NOMO-1 treated with DMSO at 0.1 percent for 48 hours (cell line): Measurements from ENCODE around the gene RIMBP2.

ENCODE experiments used
- DNase-seq: peaks from one replicate; lab custom pipeline; 2025; ENCODE audit not compliant: unreplicated experiment; lab: John Stamatoyannopoulos, UW

RIMBP2 gene

DNA sequence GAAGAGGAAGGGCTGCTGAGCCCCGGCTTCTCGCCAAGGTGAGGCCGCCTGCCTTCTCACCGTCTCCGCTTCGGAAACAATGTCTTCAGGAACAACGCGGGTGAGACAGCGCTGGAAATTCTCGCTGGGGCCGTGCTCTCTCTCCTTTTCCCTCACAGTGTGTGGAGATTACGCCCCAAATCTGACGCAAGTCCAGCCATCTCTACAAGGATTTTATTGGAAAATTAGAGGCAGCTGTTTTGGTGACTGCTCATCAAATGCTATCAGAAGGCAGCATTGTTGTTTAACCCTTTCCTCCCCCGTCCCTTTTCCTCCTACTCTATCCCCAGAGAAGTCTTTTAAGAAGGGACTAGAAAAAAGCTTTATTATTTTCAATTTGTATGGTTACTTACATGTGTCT lies 324.9 kb downstream of the RIMBP2 start:
- DNase-seq: no peak

DNA sequence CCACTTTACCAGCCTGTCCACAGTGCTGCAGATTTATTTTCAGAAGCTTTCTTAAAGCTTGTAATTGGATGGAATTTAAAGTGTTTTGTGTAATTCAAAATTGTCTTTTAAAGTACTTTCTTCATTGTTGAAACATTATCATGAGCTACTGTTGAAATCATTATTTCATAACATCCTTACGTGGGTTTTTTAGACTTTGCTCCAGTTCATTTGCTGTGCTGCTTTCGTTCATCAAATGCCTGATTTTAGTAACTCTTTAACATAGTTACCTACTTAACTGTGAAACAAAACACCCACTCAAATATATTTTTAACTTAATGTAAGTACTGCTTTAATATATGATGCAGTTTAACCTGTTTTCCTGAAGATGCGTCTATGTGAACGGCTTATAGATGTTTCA lies 330.9 kb downstream of the RIMBP2 start:
- DNase-seq: no peak

DNA sequence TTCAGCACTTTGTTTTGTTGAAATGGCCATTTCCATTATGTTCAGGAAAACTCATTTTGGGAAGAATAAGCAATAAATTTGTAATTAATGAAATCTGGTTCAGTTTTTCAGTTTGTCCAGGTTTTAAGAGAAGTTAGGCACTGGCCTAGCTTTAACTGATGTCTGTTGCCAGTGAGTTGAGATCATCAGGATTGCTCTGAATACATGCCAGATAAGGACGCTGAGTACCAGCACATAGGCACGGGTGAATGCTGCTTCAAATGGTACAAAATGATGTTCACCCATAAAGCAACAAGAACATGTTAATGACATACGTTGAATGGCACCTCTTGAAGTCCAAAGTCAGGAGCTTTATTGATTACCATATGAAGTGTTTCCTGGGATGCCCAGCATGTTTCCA lies 331.9 kb downstream of the RIMBP2 start:
- no peak for DNase-seq

DNA sequence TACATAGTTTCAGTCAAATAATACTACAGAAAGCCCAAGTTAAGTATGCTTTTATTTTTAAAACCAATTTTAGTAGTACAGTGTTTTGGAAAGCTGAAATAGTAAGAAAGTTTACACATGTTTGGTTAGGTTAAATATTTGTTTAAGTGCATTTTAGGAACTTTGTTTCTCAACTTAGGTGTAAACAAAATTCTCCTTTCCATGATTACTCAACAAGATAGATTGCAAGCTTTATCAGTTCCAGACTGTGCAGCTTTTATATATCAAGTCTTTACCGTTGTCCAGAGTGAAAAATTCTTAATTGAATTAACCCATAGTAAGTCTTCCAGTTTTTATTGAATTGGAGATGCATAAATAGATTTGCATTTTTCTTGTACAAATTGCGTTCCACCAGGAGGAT lies 333.3 kb downstream of the RIMBP2 start:
- DNase-seq: no peak

DNA sequence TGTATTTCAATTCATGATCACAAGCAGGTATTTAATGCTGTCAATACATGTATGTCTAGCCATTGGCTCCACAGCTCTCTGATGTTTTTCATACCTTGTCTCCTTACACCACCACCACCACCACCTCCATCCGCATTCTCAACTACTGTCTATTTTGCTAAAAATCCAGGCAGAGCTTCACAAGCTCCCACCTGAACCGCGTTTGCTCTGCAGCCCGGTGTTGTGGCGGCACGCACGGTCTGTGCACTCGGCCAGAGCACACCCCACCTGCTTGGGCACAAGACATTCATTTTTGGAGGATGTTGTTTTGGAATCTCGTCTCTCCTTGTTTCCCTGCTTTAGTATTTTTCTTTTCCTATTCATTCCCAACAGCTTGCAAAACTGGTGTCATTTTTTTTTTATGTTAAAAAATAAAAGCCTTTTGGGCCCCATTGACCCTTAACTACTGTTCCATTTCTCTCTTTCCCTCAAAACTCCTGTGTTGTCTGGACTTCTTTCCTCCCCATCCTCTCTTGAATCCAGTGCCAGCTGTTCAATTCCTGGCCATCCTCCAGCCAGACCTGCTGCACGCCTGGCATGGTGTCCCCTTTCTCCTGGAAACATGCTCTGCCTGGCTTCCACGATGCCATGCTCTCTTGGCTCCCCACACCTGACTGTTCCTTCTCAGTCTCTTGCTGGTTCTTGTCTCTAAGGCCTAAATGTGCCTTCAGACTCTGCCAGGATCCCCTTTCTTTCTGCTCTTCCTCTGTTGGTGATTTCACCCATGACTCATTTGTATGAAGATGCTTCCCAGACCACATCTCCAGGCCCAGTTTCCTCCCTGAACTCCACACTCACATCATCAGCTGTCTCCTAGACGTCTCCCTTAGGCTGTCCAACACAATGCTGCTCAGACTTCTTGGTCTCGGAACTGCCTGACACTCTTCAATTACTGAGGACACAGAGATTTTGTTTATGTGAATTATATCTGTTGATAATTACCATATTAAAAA lies 340.5 kb downstream of the RIMBP2 start:
- DNase-seq: no peak

DNA sequence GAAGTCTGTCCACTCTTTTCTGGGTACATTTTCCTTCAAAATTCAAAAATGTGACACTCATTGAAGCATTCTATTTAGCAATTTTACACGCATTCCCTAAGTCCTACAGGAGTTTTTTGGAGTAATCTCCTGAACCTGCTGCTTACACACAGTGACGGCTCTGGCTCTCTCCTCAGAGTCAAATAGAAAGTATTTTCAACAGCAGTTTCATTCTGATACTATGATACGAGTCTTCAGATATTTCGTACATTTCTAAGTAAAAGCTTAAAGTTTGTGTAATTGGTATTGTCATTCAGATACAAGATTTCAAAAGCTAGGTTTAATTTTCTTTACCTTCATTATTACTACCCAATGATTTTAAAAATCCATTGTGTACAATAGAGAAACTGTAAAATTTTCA lies 342.0 kb downstream of the RIMBP2 start:
- no peak for DNase-seq

DNA sequence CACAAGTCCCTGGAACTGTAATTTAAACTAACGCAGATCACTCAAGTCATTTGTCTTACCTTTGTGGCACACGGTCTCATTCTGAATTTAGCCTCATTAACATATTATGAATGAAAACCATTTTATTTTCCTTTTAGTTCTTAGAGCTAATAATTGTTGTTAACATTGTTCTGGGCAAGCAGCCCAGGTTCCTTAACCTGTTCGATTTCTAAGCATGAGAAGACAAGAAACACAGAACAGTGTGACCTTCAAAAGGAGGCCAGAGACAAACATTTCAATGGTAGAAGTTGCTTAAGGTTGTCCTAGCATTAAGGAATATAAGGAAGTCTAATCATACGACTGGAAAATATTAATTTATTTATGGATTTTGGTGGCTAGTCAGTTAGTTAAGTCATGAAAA lies 343.2 kb downstream of the RIMBP2 start:
- DNase-seq: no peak

DNA sequence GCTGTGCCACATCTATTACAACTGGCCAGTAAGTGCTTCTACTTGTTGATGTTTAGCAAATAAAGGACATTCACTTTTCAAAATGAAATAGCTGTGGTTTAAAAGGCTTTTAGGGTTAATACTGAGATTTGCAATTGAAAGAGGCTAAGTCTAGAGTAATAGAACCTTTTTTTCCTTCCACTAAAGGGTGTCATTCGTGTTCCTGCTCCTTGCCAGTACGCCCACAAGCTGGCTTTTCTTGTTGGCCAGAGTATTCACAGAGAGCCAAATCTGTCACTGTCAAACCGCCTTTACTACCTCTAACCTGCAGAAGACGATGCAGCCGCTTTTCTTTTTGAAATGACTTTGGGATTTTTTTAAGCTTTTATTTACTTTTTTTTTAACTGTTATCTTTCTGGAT lies 344.8 kb downstream of the RIMBP2 start:
- no peak for DNase-seq

DNA sequence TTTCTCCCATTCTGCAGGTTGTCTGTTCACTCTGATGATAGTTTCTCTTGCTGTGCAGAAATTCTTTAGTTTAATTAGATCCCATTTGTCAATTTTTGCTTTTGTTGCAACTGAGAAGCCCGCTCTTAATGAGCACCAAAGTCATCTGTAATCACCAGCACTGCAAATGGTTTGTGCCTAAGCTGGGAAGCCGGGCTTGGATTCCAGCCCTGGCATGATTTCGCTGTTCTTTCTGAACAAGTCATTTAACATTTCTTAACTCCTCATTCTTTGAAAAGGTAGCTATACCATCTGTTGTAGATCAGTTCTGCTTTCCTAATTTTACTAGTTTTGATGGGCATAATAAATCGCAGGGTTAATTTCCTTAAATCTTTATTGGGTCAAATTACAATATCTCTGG lies 346.3 kb downstream of the RIMBP2 start:
- DNase-seq: no peak

DNA sequence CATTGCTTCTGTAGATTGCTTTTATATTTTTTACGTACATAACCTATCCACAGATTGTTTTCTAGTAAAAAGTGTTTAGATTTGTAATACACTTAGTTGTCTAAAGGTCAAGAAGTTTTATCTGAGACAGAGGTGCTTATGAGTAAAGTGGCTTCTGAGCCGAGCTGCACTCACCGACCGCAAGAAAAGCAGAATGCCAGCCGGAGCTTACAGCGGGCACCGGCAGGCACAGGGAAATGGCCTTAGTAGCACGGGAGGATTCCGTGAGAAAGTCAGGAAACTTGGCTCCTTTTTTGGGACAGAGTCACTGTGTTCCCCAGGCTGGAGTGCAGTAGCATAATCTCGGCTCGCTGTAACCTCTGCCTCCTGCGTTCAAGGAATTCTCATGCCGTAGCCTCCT lies 348.6 kb downstream of the RIMBP2 start:
- no peak for DNase-seq

DNA sequence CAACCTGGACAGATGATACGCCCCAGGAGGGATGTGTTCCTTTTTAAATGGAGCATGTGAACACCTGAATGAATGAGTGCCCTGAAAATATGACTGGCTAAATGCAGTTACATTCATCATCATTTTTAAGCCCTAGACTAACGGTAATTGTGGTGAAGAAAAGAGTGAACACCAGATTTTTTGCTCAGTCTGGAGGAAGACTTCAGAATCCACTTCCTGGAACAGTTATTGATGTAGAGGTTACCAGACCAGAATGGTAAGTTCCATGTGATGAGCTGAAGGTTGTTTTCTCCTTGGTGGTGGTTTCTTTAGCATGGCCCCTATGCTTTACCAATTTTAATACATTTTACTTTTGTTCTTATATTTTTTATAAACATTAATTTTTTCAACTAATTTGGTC lies 349.1 kb downstream of the RIMBP2 start:
- no peak for DNase-seq

DNA sequence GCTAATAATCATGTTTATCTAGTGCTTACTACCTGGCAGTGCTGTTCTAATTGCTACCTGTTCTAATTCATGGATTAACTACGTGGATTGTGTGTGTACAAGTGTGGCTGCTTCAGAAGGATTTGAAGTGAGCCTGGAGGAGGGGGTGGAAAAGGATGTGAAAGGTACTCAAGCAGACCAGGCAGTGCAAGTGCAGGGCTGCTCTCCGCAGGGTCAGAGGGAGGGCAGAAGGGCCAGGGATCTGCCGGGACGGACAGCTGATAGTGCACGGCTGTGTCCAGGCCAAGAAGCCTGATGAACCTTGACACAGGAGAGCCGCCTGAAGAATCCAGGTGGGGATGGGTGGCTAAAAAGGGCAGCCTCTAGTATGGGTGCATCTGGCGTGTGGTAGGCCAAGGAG lies 349.9 kb downstream of the RIMBP2 start:
- no peak for DNase-seq

DNA sequence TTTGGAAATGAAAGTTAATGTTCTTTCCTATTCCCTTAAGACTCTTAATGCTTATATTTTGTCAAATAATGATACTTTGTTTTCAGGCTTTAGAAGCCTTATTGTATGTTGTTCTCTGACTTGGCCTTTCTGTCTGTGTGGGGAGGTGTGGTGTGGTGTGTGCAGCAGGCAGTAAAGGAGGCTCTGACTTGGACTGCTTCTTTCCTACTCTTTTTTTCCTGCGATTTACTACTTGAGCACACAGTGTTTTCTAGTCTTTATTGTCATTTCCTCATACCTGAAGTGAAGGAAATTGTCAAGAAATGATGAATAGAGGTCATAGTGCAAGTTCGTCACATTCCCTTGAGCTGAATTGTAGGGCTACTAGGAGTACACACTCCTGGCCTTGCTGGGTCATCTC lies 351.5 kb downstream of the RIMBP2 start:
- no peak for DNase-seq

DNA sequence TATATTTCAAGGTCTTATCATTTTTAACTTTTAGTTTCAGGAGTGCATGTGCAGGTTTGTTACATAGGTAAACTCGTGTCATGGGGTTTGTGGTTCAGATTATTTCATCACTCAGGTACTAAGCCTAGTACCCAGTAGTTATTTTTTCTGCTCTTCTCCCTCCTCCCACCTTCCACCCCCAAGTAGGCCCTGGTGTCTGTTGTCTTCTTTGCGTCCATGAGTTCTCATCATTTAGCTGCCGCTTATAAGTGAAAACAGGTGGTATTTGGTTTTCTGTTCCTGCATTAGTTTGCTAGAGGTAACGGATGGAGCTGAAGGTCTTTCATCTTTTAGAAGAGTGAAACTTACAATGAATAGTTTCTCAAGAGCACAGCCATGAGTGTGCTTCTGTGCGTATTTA lies 354.0 kb downstream of the RIMBP2 start:
- no peak for DNase-seq

DNA sequence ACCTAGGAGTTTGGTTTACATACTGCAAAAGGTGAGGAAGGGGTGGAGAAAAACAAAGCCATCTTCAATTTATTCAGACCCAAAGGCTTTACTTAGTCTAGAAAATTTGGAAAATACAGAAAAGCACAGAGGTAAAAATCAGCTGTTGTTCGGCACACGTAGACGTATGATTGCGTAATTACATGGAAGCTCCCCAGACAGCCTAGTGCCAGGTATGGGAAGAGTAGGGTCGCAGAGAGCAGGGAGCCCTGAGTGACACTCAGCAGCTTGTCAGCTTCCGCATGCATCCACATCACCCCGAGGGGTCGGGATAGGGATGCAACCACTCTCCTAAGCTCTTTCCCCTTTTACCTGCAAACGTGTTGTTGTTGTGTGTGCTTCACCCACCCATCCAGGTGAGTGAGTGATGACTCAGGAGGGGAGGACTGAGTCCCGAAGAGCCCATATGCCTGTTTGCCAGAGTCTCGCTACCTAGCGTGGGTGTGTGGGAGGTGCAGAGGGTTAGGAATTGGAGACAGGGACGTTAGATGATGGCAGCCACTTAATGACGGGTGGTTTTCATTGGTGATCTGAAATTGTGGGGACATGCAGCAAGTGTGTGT lies 358.3 kb downstream of the RIMBP2 start:
- no peak for DNase-seq

DNA sequence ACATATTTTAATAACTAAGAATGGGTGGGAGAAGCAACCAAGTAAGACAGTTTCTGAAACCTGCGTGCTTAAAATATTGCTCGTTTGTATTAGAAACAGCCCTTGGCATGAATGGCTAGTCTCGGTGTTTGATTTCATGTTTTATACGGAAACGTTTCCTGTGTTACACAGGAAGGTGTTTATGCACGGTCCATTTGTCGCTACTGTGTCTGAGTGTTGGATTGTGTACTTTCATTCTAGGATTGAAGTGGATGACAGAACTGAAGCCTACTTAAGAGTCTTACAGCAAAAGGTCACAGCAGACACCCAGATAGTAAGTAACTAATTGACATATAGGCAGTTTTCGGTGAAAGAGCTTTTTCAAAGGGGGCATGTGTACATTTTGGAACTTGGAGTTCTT lies 358.9 kb downstream of the RIMBP2 start:
- DNase-seq: no peak

DNA sequence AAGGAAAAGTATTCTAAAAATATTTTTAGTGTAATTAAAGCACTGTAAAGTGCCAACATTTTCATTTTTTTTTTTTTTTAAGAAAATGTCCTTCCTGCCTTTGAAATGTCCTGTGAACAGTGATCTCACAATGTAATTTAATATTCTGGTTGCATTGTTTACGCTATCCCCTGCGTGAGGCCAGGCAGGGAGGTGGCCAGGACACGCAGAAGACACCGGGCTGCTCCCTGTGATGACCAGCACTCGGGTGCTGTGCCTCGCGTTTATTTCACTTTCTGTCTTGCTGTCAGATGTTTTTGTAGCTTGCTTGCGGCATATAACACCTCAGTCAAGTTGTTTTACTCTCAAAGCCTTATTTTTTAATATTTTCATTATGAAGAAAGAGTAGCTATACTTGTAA lies 359.9 kb downstream of the RIMBP2 start:
- DNase-seq: no peak

DNA sequence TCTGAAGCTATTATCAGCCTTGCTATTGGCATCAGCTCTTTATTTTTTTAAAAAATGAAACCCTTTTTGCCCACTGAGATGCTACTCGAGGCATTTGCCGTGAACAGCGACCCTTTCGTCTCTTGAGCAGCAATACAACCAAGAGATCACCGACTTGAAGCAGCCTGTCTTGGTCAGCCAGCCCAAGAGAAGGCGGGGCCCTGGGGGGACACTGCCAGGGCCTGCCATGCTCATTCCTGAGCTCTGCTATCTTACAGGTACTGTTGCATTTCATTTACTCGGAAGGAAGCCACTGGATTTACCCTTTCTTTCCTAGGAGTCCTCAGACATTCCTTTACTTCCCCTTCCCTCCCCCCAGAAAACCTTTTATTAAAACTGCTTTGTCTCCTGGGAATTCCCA lies 361.7 kb downstream of the RIMBP2 start:
- DNase-seq: no peak

DNA sequence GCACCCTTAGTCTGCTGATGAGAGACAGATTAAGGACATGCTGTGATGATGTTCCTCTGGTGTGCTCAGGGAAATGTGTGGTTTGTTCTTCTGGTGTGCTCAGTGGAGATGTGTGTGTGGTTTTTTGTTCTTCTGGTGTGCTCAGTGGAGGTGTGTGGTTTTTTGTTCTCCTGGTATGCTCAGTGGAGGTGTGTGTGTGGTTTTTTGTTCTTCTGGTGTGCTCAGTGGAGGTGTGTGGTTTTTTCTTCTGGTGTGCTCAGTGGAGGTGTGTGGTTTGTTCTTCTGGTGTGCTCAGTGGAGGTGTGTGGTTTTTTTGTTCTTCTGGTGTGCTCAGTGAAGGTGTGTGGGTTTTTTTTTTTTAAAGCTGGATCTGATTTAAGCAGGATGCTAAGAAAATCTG lies 363.0 kb downstream of the RIMBP2 start:
- no peak for DNase-seq

DNA sequence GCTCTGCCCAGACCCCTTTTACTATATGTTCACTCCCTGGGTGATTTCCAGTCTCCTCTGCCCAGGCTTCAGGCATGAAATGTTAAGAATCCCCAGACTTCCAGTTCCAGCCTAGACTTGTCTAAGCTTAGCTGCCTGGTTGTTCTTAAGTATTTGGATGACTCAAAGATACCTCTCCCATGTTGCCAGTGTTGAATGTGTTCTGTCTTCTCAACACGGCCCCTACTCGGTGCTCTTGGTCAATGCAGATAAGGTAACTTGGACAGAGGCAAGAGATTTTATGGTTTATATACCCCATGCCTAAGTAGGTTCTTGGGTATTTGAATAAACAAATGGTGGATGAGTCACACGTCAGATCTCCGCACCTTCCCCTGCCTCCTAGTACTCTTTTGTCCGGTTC lies 364.8 kb downstream of the RIMBP2 start:
- DNase-seq: no peak

DNA sequence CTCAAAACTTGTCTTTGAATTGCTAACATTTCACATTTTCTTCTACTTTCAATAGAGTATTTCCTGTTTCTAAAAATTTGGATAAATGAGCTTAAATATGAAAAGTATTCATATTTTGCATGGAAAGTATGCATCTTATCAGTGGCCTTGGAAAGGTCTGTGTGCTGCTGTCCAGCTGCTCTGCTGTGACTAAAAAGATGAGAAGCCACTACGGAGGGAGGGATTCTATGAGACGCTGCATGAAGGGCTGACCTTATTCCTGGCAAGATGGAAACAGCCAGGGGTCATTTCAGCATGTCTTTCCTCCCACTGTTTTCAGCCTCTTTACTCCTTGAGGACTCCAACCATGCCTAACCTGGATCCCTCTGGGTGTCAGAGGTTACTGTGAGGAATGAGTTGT lies 365.4 kb downstream of the RIMBP2 start:
- no peak for DNase-seq

DNA sequence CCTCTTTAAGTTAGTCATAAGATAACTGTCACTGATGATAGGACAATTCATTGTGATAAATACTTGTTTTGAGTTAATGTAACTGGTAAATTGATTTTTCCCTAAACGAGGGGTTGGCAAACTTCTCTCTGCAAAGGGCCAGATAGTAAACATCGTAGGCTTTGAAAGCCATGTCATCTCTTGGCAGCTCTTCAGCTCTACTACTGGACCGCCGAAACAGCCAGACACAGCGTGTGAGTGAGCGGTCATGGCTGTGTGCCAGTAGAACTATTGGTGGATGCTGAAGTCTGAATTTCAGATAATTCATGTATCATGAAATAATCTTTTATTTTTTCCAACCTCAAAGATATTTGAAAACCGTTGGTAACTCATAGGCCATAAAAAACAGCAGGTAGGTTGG lies 368.5 kb downstream of the RIMBP2 start:
- DNase-seq: no peak
